A549 (cell line): ENCODE measurements around the gene PLCH1. TPM values are rescaled to one million over a fixed set of nuclear protein-coding genes. Genes with fewer than 3 reads are reported as not detected.
A peak's percentile ranks its signal among the peaks of the same experiment; 100 is the strongest.

Source experiments
- ATAC-seq, 2 experiments: fragments of 200-7000 bp in 1 of 2; fragments of >200 bp in 1 of 2; cut with Nextera tagmentation in 1 of 2; cut with Tn5 transposase in 1 of 2; 3 replicates each; pipeline versions ENCODE4 v1.8.0 to v1.9.1; 2018 to 2020; ENCODE audit warnings: mild to moderate bottlenecking in 1 of 2, moderate library complexity in 1 of 2
- CTCF ChIA-PET: fragments of 300-600 bp; sonication (Branson Sonifier 250); formaldehyde crosslinking; extraction: SDS; loops from one replicate; lab custom pipeline; 2021; ENCODE audit warnings: antibody characterized with exemption, inconsistent platforms; lab: Yijun Ruan, JAX
- POLR2A ChIA-PET: fragments of 350-600 bp; formaldehyde crosslinking; extraction: SDS; loops from one replicate; lab custom pipeline; 2021; ENCODE audit warnings: antibody characterized with exemption, inconsistent platforms; lab: Yijun Ruan, JAX
- DNase-seq, 2 experiments: peaks; one replicate each; pipeline versions ENCODE4 v3.0.0 to v3.0.0-alpha.2; 2011 to 2016; ENCODE audit warnings: low read depth in 1 of 2, low spot score in 1 of 2
- FAIRE-seq: peaks from 2 replicates; lab custom pipeline; 2011; peaks lifted over from hg19 to GRCh38; lab: Jason Lieb, UNC
- H3K27ac ChIP-seq, 2 experiments: fragments of >200 bp; sonication (Bioruptor Twin); formaldehyde crosslinking; 3 replicates each; pipeline ENCODE4 v1.5.1; 2016 to 2017
- H3K4me1 ChIP-seq: fragments of >200 bp; sonication (Bioruptor Twin); formaldehyde crosslinking; 3 replicates; pipeline ENCODE4 v1.6.1; 2016
- H3K4me2 ChIP-seq: fragments of >200 bp; sonication (Bioruptor Twin); formaldehyde crosslinking; 3 replicates; pipeline ENCODE4 v1.6.1; 2016
- H3K4me3 ChIP-seq: fragments of >200 bp; sonication (Bioruptor Twin); formaldehyde crosslinking; 3 replicates; pipeline ENCODE4 v1.5.1; 2016
- H3K9me3 ChIP-seq: fragments of >200 bp; sonication (Bioruptor Twin); formaldehyde crosslinking; 3 replicates; pipeline ENCODE4 v1.6.1; 2016
- CHD2 ChIP-seq: fragments of 150-350 bp; IDR thresholded peaks from 2 replicates; pipeline ENCODE4 v1.6.1; 2014; ENCODE audit warnings: low read length; ENCODE audit not compliant: partially characterized antibody
- ELK1 ChIP-seq: fragments of 150-350 bp; IDR thresholded peaks from 2 replicates; pipeline ENCODE4 v1.6.1; 2014; ENCODE audit warnings: low read depth, mild to moderate bottlenecking, low read length
- FOSB ChIP-seq: fragments of 250-450 bp; sonication (Bioruptor Pico); IDR thresholded peaks from 2 replicates; pipeline ENCODE4 v1.5.0; 2020; ENCODE audit warnings: mild to moderate bottlenecking, moderate library complexity
- GATA3 ChIP-seq: IDR thresholded peaks from 2 replicates; pipeline ENCODE4 v1.6.1; 2012; ENCODE audit warnings: borderline replicate concordance
- HEYL ChIP-seq: fragments of 250-450 bp; sonication (Bioruptor Pico); IDR thresholded peaks from 2 replicates; pipeline ENCODE4 v1.8.0; 2021; ENCODE audit warnings: mild to moderate bottlenecking, moderate library complexity
- HOXA7 ChIP-seq: fragments of 250-450 bp; sonication (Bioruptor Pico); IDR thresholded peaks from 2 replicates; pipeline ENCODE4 v1.5.0; 2020; ENCODE audit warnings: mild to moderate bottlenecking, moderate library complexity
- HOXB13 ChIP-seq: fragments of 250-450 bp; sonication (Bioruptor Pico); IDR thresholded peaks from 2 replicates; pipeline ENCODE4 v1.5.0; 2020; ENCODE audit warnings: low read depth, mild to moderate bottlenecking, moderate library complexity
- JUN ChIP-seq, 2 experiments: fragments of >200 bp; sonication (Bioruptor Twin); formaldehyde crosslinking; IDR thresholded peaks; 2 replicates in 1 of 2; 3 replicates in 1 of 2; pipeline ENCODE4 v1.6.1; 2016 to 2017
- MAFK ChIP-seq: fragments of 450-650 bp; IDR thresholded peaks from 2 replicates; pipeline ENCODE4 v1.6.1; 2014; ENCODE audit not compliant: partially characterized antibody
- MAZ ChIP-seq: fragments of 150-350 bp; IDR thresholded peaks from 2 replicates; pipeline ENCODE4 v1.6.1; 2014; ENCODE audit warnings: antibody characterized with exemption, low read depth, low read length, borderline replicate concordance
- NFE2L2 ChIP-seq: fragments of 150-350 bp; conservative IDR thresholded peaks from 2 replicates; pipeline ENCODE4 v1.6.1; 2014; ENCODE audit warnings: low read length
- PBX3 ChIP-seq: IDR thresholded peaks from 2 replicates; pipeline ENCODE4 v1.6.1; 2012
- POLR2A ChIP-seq: IDR thresholded peaks from 2 replicates; pipeline ENCODE4 v1.6.1; 2012; ENCODE audit warnings: mild to moderate bottlenecking, low read length
- RAD21 ChIP-seq, 2 experiments: fragments of >200 bp in 1 of 2; sonication (Bioruptor Twin) in 1 of 2; formaldehyde crosslinking in 1 of 2; IDR thresholded peaks in 1 of 2; conservative IDR thresholded peaks in 1 of 2; 2 replicates in 1 of 2; 3 replicates in 1 of 2; pipeline ENCODE4 v1.6.1; 2012 to 2018; ENCODE audit warnings: inconsistent platforms in 1 of 2
- RCOR1 ChIP-seq: fragments of 150-350 bp; IDR thresholded peaks from 2 replicates; pipeline ENCODE4 v1.6.1; 2014; ENCODE audit warnings: antibody characterized with exemption, low read length, low read depth
- REST ChIP-seq: fragments of 200-600 bp; sonication (generic); IDR thresholded peaks from 2 replicates; pipeline ENCODE4 v1.6.1; 2016; ENCODE audit warnings: antibody characterized with exemption, mild to moderate bottlenecking, moderate library complexity
- RNF2 ChIP-seq: fragments of 200-600 bp; sonication (generic); IDR thresholded peaks from 2 replicates; pipeline ENCODE4 v1.6.1; 2016; ENCODE audit warnings: low read depth, mild to moderate bottlenecking, antibody characterized with exemption, moderate library complexity, borderline replicate concordance
- USF2 ChIP-seq: fragments of 450-650 bp; IDR thresholded peaks from 2 replicates; pipeline ENCODE4 v1.6.1; 2014; ENCODE audit warnings: antibody characterized with exemption
- ZFP36 ChIP-seq: fragments of 450-650 bp; IDR thresholded peaks from 2 replicates; pipeline ENCODE4 v1.6.1; 2014; ENCODE audit warnings: borderline replicate concordance; ENCODE audit not compliant: partially characterized antibody
- ZNF302 ChIP-seq: fragments of 250-450 bp; sonication (Bioruptor Pico); IDR thresholded peaks from 2 replicates; pipeline ENCODE4 v1.9.0; 2021; ENCODE audit warnings: inconsistent platforms, mild to moderate bottlenecking, moderate library complexity
- ZSCAN20 ChIP-seq: fragments of 250-450 bp; sonication (Bioruptor Pico); IDR thresholded peaks from 2 replicates; pipeline ENCODE4 v1.8.0; 2022; ENCODE audit warnings: mild to moderate bottlenecking, moderate library complexity
- whole genome bisulfite sequencing: methylation state at CpG from one replicate; pipeline ENCODE4 v1.1.6; 2017; ENCODE audit errors: missing lambda C conversion rate; 5-methylcytosine and 5-hydroxymethylcytosine counted together
- polyA plus RNA-seq, 4 experiments: library from polyadenylated mRNA; depleted of rRNA in 3 of 4; stranded (reverse); fragments of >200 nt; fragmentation: RNase III in 1 of 4; extraction: RNeasy Plus Mini Kit Qiagen cat#74134 plus additional on column Dnase treatment in 1 of 4; gene quantifications; 2 replicates in 3 of 4; 3 replicates in 1 of 4; pipeline ENCODE4 v1.2.3, GENCODE V29; 2011 to 2017

The PLCH1 gene
- polyA plus RNA-seq, 2 of the 4 experiments (the other 2 are of a cell fraction): 2.1 to 11.1 TPM

GRCh38 chr3:155554777-155555451, 190.0 kb downstream of the PLCH1 start (continued):
- TF ChIP-seq CHD2 (no peak), HEYL (CRISPR knock-in tag) (no peak), MAFK (no peak), POLR2A (no peak), GATA3 (peak; percentile 72; the same call in 1 of the 2 replicates), FOSB (CRISPR knock-in tag) (no peak), RNF2 (no peak), NFE2L2 (no peak), JUN (IDR thresholded peaks at IDR 0.05) (peak in 1 of 2 experiments; percentile 64; a peak in 3 of 5 replicates), ZNF302 (CRISPR knock-in tag) (no peak), ZFP36 (no peak), MAZ (no peak), ZSCAN20 (CRISPR knock-in tag) (no peak), REST (no peak), PBX3 (no peak)
- TF ChIP-seq, all 56 proteins: peak for 6

- DNase-seq: no peak
- Histone ChIP-seq H3K4me2 (no peak overlapping the region), H3K4me3 (no peak overlapping the region), H3K27ac (peak overlapping the region; percentile 77 to 78; a peak in 5 of 6 replicates), H3K9me3 (no peaks in the 10 kb centered on the region), H3K4me1 (peaks cover 49% of the 10 kb centered on the region)
- no peak for FAIRE-seq
- TF ChIP-seq HOXB13 (CRISPR knock-in tag) (no peak), JUN (IDR thresholded peaks at IDR 0.05) (no peak), USF2 (no peak)
- ChIA-PET CTCF (interaction anchor here (1.0 kb wide), 1 partner anchor 171 kb away, joined by 3 read pairs; no protein-coding TSS in a partner anchor), POLR2A (no interaction called here)
- ATAC-seq: no peak
- 64% methylated on average over 4 of the region's 4 CpGs for WGBS
These were observed 191.1 kb downstream of the PLCH1 start for GRCh38 chr3:155553780-155554179.

GRCh38 chr3:155553326-155553725, 191.5 kb downstream of the PLCH1 start:
- CTCF ChIA-PET: no interaction called here
- no peaks in the 10 kb centered on the region for H3K9me3 ChIP-seq
- H3K27ac ChIP-seq: peak overlapping the region in 1 of 2 experiments; percentile 78; a peak in 3 of 6 replicates
- peaks cover 45% of the 10 kb centered on the region for H3K4me1 ChIP-seq
- H3K4me3 ChIP-seq: no peak overlapping the region
- H3K4me2 ChIP-seq: no peak overlapping the region
- 73% methylated on average over 4 of the region's 4 CpGs for WGBS
- ATAC-seq (no peak), DNase-seq (no peak), FAIRE-seq (no peak)
- POLR2A ChIA-PET: no interaction called here
- TF ChIP-seq RAD21 (conservative IDR thresholded peaks at IDR 0.05 in 1 of 2, IDR thresholded peaks at IDR 0.05 in 1 of 2): no peak
- no peak for TF ChIP-seq ELK1
- no peak for TF ChIP-seq ZSCAN20 (CRISPR knock-in tag)
- no peak for TF ChIP-seq RCOR1
- TF ChIP-seq HOXA7 (CRISPR knock-in tag): no peak
- no peak for TF ChIP-seq HOXB13 (CRISPR knock-in tag)
